ENCODE results near the gene ZNF576. TPM values are rescaled to one million over a fixed set of nuclear protein-coding genes. Genes with fewer than 3 reads are reported as not detected.
A peak's percentile ranks its signal among the peaks of the same experiment; 100 is the strongest.
"Not testable (repeated sequence)": the region's sequence is repeated elsewhere in the genome, so short reads cannot be mapped to it uniquely, and the experiment has no call there.

ZNF576 gene
- polyA plus RNA-seq, 1 experiment = 14.8 TPM

GRCh38 chr19:43634872-43635560, 38.6 kb downstream of the ZNF576 start:
- POLR2A ChIA-PET = no interaction called here
- Histone ChIP-seq H3K4me3 (ENCODE audit: low read depth, low read length) (no peak overlapping the region), H3K36me3 (ENCODE audit: control insufficient read depth, insufficient read depth, low read length) (no peaks in the 10 kb centered on the region), H3K27me3 (ENCODE audit: control insufficient read depth, insufficient read depth, low read length) (peaks cover 14% of the 10 kb centered on the region)
- no peak for DNase-seq (ENCODE audit: low read depth)
- CTCF ChIA-PET = no interaction called here
- TF ChIP-seq CTCF (IDR thresholded peaks at IDR 0.05; ENCODE audit: insufficient read depth, low read depth, low read length) = no peak

- H3K36me3 ChIP-seq (ENCODE audit: control insufficient read depth, insufficient read depth, low read length); DNase-seq (ENCODE audit: low read depth); CTCF ChIA-PET; POLR2A ChIA-PET; H3K4me3 ChIP-seq (ENCODE audit: low read depth, low read length): not testable (repeated sequence)
- peaks cover 17% of the 10 kb centered on the region for H3K27me3 ChIP-seq (ENCODE audit: control insufficient read depth, insufficient read depth, low read length)
Observed at GRCh38 chr19:43635561-43635940, 39.2 kb downstream of the ZNF576 start.

- Histone ChIP-seq H3K27me3 (ENCODE audit: control insufficient read depth, insufficient read depth, low read length) (peaks cover 17% of the 10 kb centered on the region), H3K4me3 (ENCODE audit: low read depth, low read length) (no peak overlapping the region), H3K36me3 (ENCODE audit: control insufficient read depth, insufficient read depth, low read length) (no peaks in the 10 kb centered on the region)
- ChIA-PET POLR2A (no interaction called here), CTCF (interaction anchor here (0.6 kb wide), 1 partner anchor 162 kb away, joined by 4 read pairs; no protein-coding TSS in a partner anchor)
- no peak for TF ChIP-seq CTCF (IDR thresholded peaks at IDR 0.05; ENCODE audit: insufficient read depth, low read depth, low read length)
- no peak for DNase-seq (ENCODE audit: low read depth)
Observed at GRCh38 chr19:43636121-43636683, 39.8 kb downstream of the ZNF576 start.

GRCh38 chr19:43638214-43638994, 42.0 kb downstream of the ZNF576 start:
- ChIA-PET POLR2A (no interaction called here), CTCF (interaction anchor here (1.3 to 1.8 kb wide), 2 partner anchors 14 to 42 kb away, joined by 3 to 7 read pairs; partner anchors contain the start of genes IRGQ and ZNF576)
- TF ChIP-seq CTCF (IDR thresholded peaks at IDR 0.05; ENCODE audit: insufficient read depth, low read depth, low read length) = no peak
- Histone ChIP-seq H3K27me3 (ENCODE audit: control insufficient read depth, insufficient read depth, low read length) (peaks cover 17% of the 10 kb centered on the region), H3K36me3 (ENCODE audit: control insufficient read depth, insufficient read depth, low read length) (no peaks in the 10 kb centered on the region), H3K4me3 (ENCODE audit: low read depth, low read length) (no peak overlapping the region)
- DNase-seq (ENCODE audit: low read depth) = no peak

- CTCF ChIA-PET = no interaction called here
- Histone ChIP-seq H3K4me3 (ENCODE audit: low read depth, low read length) (peak overlapping the region; percentile 4; the same call in 1 of the 2 replicates), H3K27me3 (ENCODE audit: control insufficient read depth, insufficient read depth, low read length) (peaks cover 17% of the 10 kb centered on the region), H3K36me3 (ENCODE audit: control insufficient read depth, insufficient read depth, low read length) (no peaks in the 10 kb centered on the region)
- DNase-seq (ENCODE audit: low read depth) = no peak
- TF ChIP-seq CTCF (IDR thresholded peaks at IDR 0.05; ENCODE audit: insufficient read depth, low read depth, low read length) = no peak
- POLR2A ChIA-PET = no interaction called here
Observed at GRCh38 chr19:43638995-43639518, 42.7 kb downstream of the ZNF576 start.

All from BJ (cell line).